Activated CD4-positive, alpha-beta T cell treated with anti-CD3 and anti-CD28 coated beads, Interleukin-2, amount 50 U/mL, for 16 hours (primary cell): ENCODE measurements around the gene TNFSF9.
"Not testable (repeated sequence)": the region's sequence is repeated elsewhere in the genome, so short reads cannot be mapped to it uniquely, and the experiment has no call there.

Experiments
- DNase-seq: peaks from one replicate; pipeline ENCODE4 v3.0.0-alpha.2; 2020

Gene TNFSF9

GRCh38 chr19:6573350-6573749 is 42.5 kb downstream of the TNFSF9 start:
- DNase-seq = no peak

GRCh38 chr19:6576869-6577475 is 46.1 kb downstream of the TNFSF9 start:
- no peak for DNase-seq

DNA sequence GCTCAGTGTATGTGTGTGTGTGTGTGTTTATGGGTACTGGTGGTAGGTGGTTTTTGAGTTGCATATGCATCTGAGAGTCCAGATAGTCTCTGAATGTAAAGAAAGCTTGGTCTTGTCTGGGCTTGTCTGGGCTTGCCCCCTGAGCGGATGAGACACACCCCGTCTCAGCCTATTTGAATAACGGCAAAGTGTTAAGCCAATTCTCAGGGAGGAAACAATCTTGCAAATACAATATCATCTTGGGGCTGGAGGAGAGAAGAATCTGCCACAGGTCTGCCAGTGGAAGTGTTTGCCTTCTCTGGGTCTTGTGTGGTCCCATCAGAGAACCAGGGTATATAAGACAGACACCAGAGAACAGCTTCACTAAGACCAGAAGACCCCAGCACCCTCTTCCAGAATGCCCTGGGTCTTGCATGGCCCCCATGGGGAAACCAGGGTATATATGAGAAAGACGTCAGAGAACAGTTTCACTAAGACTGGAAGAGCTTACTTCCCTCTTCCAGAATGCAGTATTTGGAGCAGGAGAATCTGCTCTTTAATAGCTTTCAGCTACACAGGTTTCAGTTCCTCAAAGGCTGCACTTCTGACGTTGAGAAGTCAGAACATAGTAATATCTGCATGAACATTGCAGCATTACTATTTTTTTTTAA is 46.8 kb downstream of the TNFSF9 start:
- no peak for DNase-seq

DNA sequence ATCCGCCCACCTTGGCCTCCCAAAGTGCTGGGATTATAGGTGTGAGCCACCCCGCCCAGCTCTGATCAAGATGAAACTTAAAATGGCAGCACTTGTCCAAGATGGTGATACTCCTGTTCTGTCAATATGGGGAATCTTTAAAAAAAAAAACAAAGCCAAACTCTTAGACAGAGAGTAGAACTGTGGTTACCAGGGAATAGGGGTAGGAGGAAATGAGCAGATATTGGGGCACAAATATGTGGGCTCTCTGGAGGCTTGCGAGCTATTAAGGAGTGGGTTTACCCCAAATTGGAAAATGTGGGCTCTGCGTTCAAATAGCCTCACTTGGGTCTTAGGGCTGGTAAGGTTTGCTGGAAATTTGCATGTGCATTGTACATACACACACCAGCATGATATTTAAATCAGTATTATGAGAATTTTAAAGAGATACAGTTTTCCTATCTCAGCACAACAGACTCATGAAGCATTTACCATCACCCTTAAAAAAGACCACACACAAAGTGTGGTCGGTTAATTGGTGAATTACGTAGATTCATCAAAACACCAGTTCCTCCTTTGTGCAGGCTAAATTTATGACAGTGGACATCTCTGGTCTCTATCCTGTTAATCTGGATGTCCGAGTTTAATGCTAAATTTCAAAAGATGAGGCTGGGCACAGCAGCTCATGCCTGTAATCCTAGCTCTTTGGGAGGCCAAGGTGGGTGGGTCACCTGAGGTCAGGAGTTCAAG is 48.8 kb downstream of the TNFSF9 start:
- no peak for DNase-seq

DNA sequence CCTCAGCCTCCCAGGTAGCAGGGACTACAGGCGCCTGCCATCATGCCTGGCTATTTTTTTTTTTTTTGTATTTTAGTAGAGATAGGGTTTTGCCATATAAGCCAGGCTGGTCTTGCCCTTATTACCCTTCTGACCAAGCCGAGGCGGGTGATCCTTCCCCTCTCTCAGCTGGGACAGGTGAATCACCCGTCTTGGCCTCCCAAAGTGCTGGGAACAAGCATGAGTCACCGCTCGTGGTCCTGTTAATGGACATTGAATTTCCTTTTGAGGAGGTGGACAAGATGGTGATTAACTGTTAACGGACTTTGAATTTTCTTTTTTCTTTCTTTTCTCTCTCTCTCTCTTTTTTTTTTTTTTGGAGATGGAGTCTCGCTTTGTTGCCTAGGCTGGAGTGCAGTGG is 49.5 kb downstream of the TNFSF9 start:
- DNase-seq = no peak

- DNase-seq = not testable (repeated sequence)
These were observed 52.0 kb downstream of the TNFSF9 start for GRCh38 chr19:6582515-6583484.
